GM18502 (cell line): Measurements from ENCODE around the gene TOMM20L.
A peak's percentile ranks its signal among the peaks of the same experiment; 100 is the strongest.

Experiments used
- ATAC-seq: cut with Tn5 transposase; IDR thresholded peaks from one replicate; pipeline ENCODE4 v1.9.1; 2021; ENCODE audit warnings: mild to moderate bottlenecking; ENCODE audit not compliant: unreplicated experiment, poor library complexity

TOMM20L gene

GRCh38 chr14:58426670-58427280 is 31.0 kb downstream of the TOMM20L start:
- ATAC-seq = peak; percentile 44

GRCh38 chr14:58427281-58428117 is 31.8 kb downstream of the TOMM20L start, which contains the start of the genes KIAA0586 and TIMM9:
KIAA0586 (plus strand) TSS chr14:58427719; CDS start chr14:58428265, 546 bp downstream.
TIMM9 (minus strand) TSS chr14:58427531; CDS start chr14:58411945, 15,586 bp downstream.
- peak; percentile 88 for ATAC-seq

- ATAC-seq = no peak
Measured at GRCh38 chr14:58428118-58428683, 32.5 kb downstream of the TOMM20L start.

- ATAC-seq = no peak
Measured at GRCh38 chr14:58430156-58430555, 34.4 kb downstream of the TOMM20L start.

GRCh38 chr14:58439476-58439875 is 43.7 kb downstream of the TOMM20L start:
- no peak for ATAC-seq

- ATAC-seq = no peak
Measured at GRCh38 chr14:58444627-58445026, 48.9 kb downstream of the TOMM20L start.

GRCh38 chr14:58455593-58456265 is 60.0 kb downstream of the TOMM20L start:
- no peak for ATAC-seq
